ENCODE measurements around the gene LRRIQ1. TPM values are rescaled to one million over a fixed set of nuclear protein-coding genes. Genes with fewer than 3 reads are reported as not detected.

Gene LRRIQ1
- total and polyA plus RNA-seq, 2 donors from 2014 or later: 2.4 to 8.5 TPM

DNA sequence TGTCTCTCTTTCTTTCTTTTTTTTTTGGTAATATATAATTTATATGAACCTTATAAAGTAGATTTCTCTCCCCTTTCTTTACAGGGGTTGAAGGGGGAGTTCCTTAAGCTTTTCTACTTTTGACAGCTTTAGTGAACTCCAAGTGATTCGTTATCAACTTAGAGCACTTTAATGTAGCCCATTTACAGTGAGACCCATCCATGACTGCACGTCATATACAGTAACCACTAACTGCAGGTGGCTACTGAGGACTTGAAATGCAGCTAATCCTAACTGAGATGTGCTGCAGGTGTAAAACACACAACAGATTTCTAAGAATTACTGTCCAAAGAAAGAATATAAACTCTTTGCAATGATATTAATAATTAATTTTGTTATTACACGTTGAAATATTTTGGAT lies 582 bp downstream of the LRRIQ1 start:
- DNase-seq: peak in 3 of 5 donors; percentile 11 to 42 (median 29)
- Histone ChIP-seq H3K27me3 (ENCODE audit: control insufficient read depth, insufficient read depth, low read length) (no peaks in the 10 kb centered on the region), H3K4me3 (ENCODE audit: low read length in 3 of 3) (peak overlapping the region; percentile 81 to 96 (median 95)), H3K9ac (ENCODE audit: low read length in 3 of 3) (peak overlapping the region in 1 of 3 donors; percentile 76), H3K27ac (ENCODE audit: low read depth in 2 of 2, low read length in 2 of 2) (no peak overlapping the region), H3K36me3 (ENCODE audit: control insufficient read depth in 2 of 3, insufficient read depth in 3 of 3, low read length in 3 of 3) (no peaks in the 10 kb centered on the region), H3K4me1 (ENCODE audit: control insufficient read depth in 2 of 3, insufficient read depth in 2 of 3, low read depth in 1 of 3, low read length in 3 of 3) (no peaks in the 10 kb centered on the region), H3K9me3 (ENCODE audit: control insufficient read depth in 2 of 3, insufficient read depth in 1 of 3, low read length in 3 of 3) (no peaks in the 10 kb centered on the region)
- TF ChIP-seq, protein P1, sequence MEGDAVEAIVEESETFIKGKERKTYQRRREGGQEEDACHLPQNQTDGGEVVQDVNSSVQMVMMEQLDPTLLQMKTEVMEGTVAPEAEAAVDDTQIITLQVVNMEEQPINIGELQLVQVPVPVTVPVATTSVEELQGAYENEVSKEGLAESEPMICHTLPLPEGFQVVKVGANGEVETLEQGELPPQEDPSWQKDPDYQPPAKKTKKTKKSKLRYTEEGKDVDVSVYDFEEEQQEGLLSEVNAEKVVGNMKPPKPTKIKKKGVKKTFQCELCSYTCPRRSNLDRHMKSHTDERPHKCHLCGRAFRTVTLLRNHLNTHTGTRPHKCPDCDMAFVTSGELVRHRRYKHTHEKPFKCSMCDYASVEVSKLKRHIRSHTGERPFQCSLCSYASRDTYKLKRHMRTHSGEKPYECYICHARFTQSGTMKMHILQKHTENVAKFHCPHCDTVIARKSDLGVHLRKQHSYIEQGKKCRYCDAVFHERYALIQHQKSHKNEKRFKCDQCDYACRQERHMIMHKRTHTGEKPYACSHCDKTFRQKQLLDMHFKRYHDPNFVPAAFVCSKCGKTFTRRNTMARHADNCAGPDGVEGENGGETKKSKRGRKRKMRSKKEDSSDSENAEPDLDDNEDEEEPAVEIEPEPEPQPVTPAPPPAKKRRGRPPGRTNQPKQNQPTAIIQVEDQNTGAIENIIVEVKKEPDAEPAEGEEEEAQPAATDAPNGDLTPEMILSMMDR (IDR thresholded peaks at IDR 0.05; ENCODE audit: borderline replicate concordance, extremely low read depth, insufficient read depth): no peak
- FAIRE-seq: no peak
- intact Hi-C loops (cut with DNase I): no loop called here

DNA sequence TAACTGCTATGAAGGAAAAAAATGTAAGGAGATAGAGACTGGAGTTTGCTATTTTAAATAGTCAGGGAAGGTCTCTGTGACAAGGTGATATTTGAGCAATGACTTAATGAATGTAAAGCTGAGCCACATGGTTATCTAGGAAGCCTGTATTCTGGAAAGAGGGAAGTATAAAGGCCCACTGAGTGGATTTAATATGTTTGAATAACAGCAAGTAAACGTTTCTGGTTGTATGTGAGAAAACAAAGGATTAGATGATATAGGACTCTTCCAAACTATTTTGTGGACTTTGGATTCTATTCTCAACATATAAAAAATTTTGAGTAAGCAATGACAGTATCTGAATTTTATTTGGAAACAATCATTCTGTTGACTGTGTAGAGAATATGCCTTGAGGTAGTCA lies 5.2 kb downstream of the LRRIQ1 start:
- Histone ChIP-seq H3K27me3 (ENCODE audit: control insufficient read depth, insufficient read depth, low read length) (no peaks in the 10 kb centered on the region), H3K27ac (ENCODE audit: low read depth in 2 of 2, low read length in 2 of 2) (no peak overlapping the region), H3K9me3 (ENCODE audit: control insufficient read depth in 2 of 3, insufficient read depth in 1 of 3, low read length in 3 of 3) (no peaks in the 10 kb centered on the region), H3K36me3 (ENCODE audit: control insufficient read depth in 2 of 3, insufficient read depth in 3 of 3, low read length in 3 of 3) (no peaks in the 10 kb centered on the region), H3K9ac (ENCODE audit: low read length in 3 of 3) (no peak overlapping the region), H3K4me1 (ENCODE audit: control insufficient read depth in 2 of 3, insufficient read depth in 2 of 3, low read depth in 1 of 3, low read length in 3 of 3) (no peaks in the 10 kb centered on the region), H3K4me3 (ENCODE audit: low read length in 3 of 3) (no peak overlapping the region)
- TF ChIP-seq, protein P1 (IDR thresholded peaks at IDR 0.05; ENCODE audit: borderline replicate concordance, extremely low read depth, insufficient read depth): no peak
- DNase-seq (no peak), FAIRE-seq (no peak)
- intact Hi-C loops (cut with DNase I): no loop called here

DNA sequence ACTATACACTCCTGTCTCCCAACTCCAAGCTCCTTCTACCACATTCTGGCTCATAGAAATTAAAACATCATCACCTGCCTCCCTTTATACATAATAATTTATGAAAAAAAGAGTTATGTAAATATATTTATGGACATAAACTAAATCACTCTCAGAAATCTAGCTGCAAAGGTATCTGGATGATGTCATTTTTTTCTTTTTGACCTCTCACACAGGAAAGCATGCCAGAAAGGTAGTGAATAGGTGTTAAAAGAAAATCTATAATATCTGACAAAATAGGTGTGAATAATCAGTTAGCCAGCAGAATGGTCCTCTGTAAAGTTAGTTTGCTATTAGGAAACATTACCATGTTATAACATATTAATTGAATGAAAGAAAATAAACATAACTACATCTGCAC lies 7.7 kb downstream of the LRRIQ1 start:
- H3K27ac ChIP-seq (ENCODE audit: low read depth in 2 of 2, low read length in 2 of 2): no peak overlapping the region
- no peaks in the 10 kb centered on the region for H3K36me3 ChIP-seq (ENCODE audit: control insufficient read depth in 2 of 3, insufficient read depth in 3 of 3, low read length in 3 of 3)
- H3K4me1 ChIP-seq (ENCODE audit: control insufficient read depth in 2 of 3, insufficient read depth in 2 of 3, low read depth in 1 of 3, low read length in 3 of 3): no peaks in the 10 kb centered on the region
- no peak overlapping the region for H3K4me3 ChIP-seq (ENCODE audit: low read length in 3 of 3)
- H3K27me3 ChIP-seq (ENCODE audit: control insufficient read depth, insufficient read depth, low read length): no peaks in the 10 kb centered on the region
- intact Hi-C loops (cut with DNase I): no loop called here
- DNase-seq: no peak
- TF ChIP-seq, protein P1 (IDR thresholded peaks at IDR 0.05; ENCODE audit: borderline replicate concordance, extremely low read depth, insufficient read depth): no peak
- FAIRE-seq: no peak
- H3K9me3 ChIP-seq (ENCODE audit: control insufficient read depth in 2 of 3, insufficient read depth in 1 of 3, low read length in 3 of 3): no peaks in the 10 kb centered on the region
- no peak overlapping the region for H3K9ac ChIP-seq (ENCODE audit: low read length in 3 of 3)

DNA sequence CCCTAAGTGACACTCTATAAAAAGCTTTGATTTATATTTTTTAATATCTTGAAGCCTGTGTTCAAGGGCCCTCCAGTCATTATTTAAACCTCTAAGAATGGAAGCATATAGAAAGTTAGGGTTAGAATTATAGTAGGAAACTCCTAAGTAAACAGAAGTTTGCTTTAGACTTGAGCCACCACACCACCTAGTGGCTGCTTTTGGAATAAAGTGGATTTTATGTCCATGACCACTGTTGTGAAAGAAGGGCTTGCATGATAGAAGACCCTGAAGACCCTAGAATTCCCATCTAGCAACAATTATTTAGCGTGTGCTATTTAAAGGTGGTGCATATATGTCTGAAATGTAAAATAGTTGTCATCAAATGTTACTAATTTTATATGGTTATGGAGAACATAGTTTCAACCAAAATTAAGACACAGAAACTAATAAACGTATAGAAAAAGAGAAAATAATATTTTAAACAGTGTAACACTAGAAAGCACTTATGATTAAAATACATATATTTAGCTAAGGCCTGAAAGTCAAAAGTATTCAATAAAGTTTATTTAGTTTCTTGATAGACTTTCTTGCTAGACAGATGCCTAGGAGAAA lies 21.3 kb downstream of the LRRIQ1 start:
- Histone ChIP-seq H3K27me3 (ENCODE audit: control insufficient read depth, insufficient read depth, low read length) (no peaks in the 10 kb centered on the region), H3K36me3 (ENCODE audit: control insufficient read depth in 2 of 3, insufficient read depth in 3 of 3, low read length in 3 of 3) (no peaks in the 10 kb centered on the region), H3K4me1 (ENCODE audit: control insufficient read depth in 2 of 3, insufficient read depth in 2 of 3, low read depth in 1 of 3, low read length in 3 of 3) (no peaks in the 10 kb centered on the region), H3K9me3 (ENCODE audit: control insufficient read depth in 2 of 3, insufficient read depth in 1 of 3, low read length in 3 of 3) (no peaks in the 10 kb centered on the region), H3K27ac (ENCODE audit: low read depth in 2 of 2, low read length in 2 of 2) (no peak overlapping the region), H3K9ac (ENCODE audit: low read length in 3 of 3) (no peak overlapping the region), H3K4me3 (ENCODE audit: low read length in 3 of 3) (no peak overlapping the region)
- intact Hi-C loops (cut with DNase I): no loop called here
- DNase-seq (peak in 3 of 5 donors; percentile 21 to 60 (median 54)), FAIRE-seq (peak; percentile 32)
- TF ChIP-seq, protein P1 (IDR thresholded peaks at IDR 0.05; ENCODE audit: borderline replicate concordance, extremely low read depth, insufficient read depth): peak; percentile 61

Measured in kidney (tissue), 14 donors.